ENCODE measurements around the gene PSMD13. TPM values are rescaled to one million over a fixed set of nuclear protein-coding genes. Genes with fewer than 3 reads are reported as not detected.

The PSMD13 gene
- total and polyA plus RNA-seq, 2 donors: 58.5 to 102 TPM

GRCh38 chr11:292211-293121 lies 55.7 kb downstream of the PSMD13 start:
- 90% methylated on average over 29 of the region's 29 CpGs for WGBS
- no peak for DNase-seq (ENCODE audit: extremely low spot score)
- Histone ChIP-seq H3K4me1 (ENCODE audit: insufficient read depth) (no peaks in the 10 kb centered on the region), H3K36me3 (ENCODE audit: insufficient read depth) (no peaks in the 10 kb centered on the region), H3K27ac (ENCODE audit: low read depth) (no peak overlapping the region), H3K4me3 (ENCODE audit: low read depth, low read length) (no peak overlapping the region)

- 84% methylated on average over 18 of the region's 18 CpGs for WGBS
- Histone ChIP-seq H3K36me3 (ENCODE audit: insufficient read depth) (no peaks in the 10 kb centered on the region), H3K4me1 (ENCODE audit: insufficient read depth) (no peaks in the 10 kb centered on the region), H3K4me3 (ENCODE audit: low read depth, low read length) (no peak overlapping the region), H3K27ac (ENCODE audit: low read depth) (no peak overlapping the region)
- no peak for DNase-seq (ENCODE audit: extremely low spot score)
Measured at GRCh38 chr11:293271-293851, 56.6 kb downstream of the PSMD13 start.

- WGBS: 90% methylated on average over 27 of the region's 27 CpGs
- DNase-seq (ENCODE audit: extremely low spot score): no peak
- no peaks in the 10 kb centered on the region for H3K36me3 ChIP-seq (ENCODE audit: insufficient read depth)
Measured at GRCh38 chr11:293852-294661, 57.3 kb downstream of the PSMD13 start.

GRCh38 chr11:294780-295179 lies 58.0 kb downstream of the PSMD13 start:
- WGBS: 92% methylated on average over 16 of the region's 16 CpGs
- no peak for DNase-seq (ENCODE audit: extremely low spot score)
- Histone ChIP-seq H3K27ac (ENCODE audit: low read depth) (no peak overlapping the region), H3K36me3 (ENCODE audit: insufficient read depth) (no peaks in the 10 kb centered on the region), H3K4me1 (ENCODE audit: insufficient read depth) (no peaks in the 10 kb centered on the region), H3K4me3 (ENCODE audit: low read depth, low read length) (no peak overlapping the region)

More at GRCh38 chr11:293852-294661, 57.3 kb downstream of the PSMD13 start:
- Histone ChIP-seq H3K27ac (ENCODE audit: low read depth) (no peak overlapping the region), H3K4me3 (ENCODE audit: low read depth, low read length) (no peak overlapping the region), H3K4me1 (ENCODE audit: insufficient read depth) (no peaks in the 10 kb centered on the region)

- Histone ChIP-seq H3K36me3 (ENCODE audit: insufficient read depth) (no peaks in the 10 kb centered on the region), H3K4me1 (ENCODE audit: insufficient read depth) (no peaks in the 10 kb centered on the region), H3K27ac (ENCODE audit: low read depth) (no peak overlapping the region), H3K4me3 (ENCODE audit: low read depth, low read length) (no peak overlapping the region)
- DNase-seq (ENCODE audit: extremely low spot score): no peak
- WGBS: 77% methylated on average over 26 of the region's 26 CpGs
Measured at GRCh38 chr11:295351-296170, 58.8 kb downstream of the PSMD13 start.

GRCh38 chr11:296171-297050 lies 59.6 kb downstream of the PSMD13 start:
- Histone ChIP-seq H3K4me1 (ENCODE audit: insufficient read depth) (no peaks in the 10 kb centered on the region), H3K36me3 (ENCODE audit: insufficient read depth) (no peaks in the 10 kb centered on the region), H3K27ac (ENCODE audit: low read depth) (no peak overlapping the region), H3K4me3 (ENCODE audit: low read depth, low read length) (no peak overlapping the region)
- WGBS: 78% methylated on average over 35 of the region's 35 CpGs
- DNase-seq (ENCODE audit: extremely low spot score): no peak

GRCh38 chr11:297051-297585 lies 60.3 kb downstream of the PSMD13 start:
- no peak overlapping the region for H3K27ac ChIP-seq (ENCODE audit: low read depth)
- DNase-seq (ENCODE audit: extremely low spot score): no peak
- no peaks in the 10 kb centered on the region for H3K36me3 ChIP-seq (ENCODE audit: insufficient read depth)
- 68% methylated on average over 13 of the region's 13 CpGs for WGBS
- no peaks in the 10 kb centered on the region for H3K4me1 ChIP-seq (ENCODE audit: insufficient read depth)
- no peak overlapping the region for H3K4me3 ChIP-seq (ENCODE audit: low read depth, low read length)

- no peak overlapping the region for H3K27ac ChIP-seq (ENCODE audit: low read depth)
- no peaks in the 10 kb centered on the region for H3K4me1 ChIP-seq (ENCODE audit: insufficient read depth)
- H3K36me3 ChIP-seq (ENCODE audit: insufficient read depth): no peaks in the 10 kb centered on the region
- no peak for DNase-seq (ENCODE audit: extremely low spot score)
- WGBS: 48% methylated on average over 26 of the region's 26 CpGs
- H3K4me3 ChIP-seq (ENCODE audit: low read depth, low read length): no peak overlapping the region
Measured at GRCh38 chr11:297586-298405, 61.0 kb downstream of the PSMD13 start.

GRCh38 chr11:298406-299065 lies 61.8 kb downstream of the PSMD13 start:
- Histone ChIP-seq H3K36me3 (ENCODE audit: insufficient read depth) (no peaks in the 10 kb centered on the region), H3K27ac (ENCODE audit: low read depth) (no peak overlapping the region), H3K4me3 (ENCODE audit: low read depth, low read length) (no peak overlapping the region), H3K4me1 (ENCODE audit: insufficient read depth) (no peaks in the 10 kb centered on the region)
- 79% methylated on average over 15 of the region's 15 CpGs for whole genome bisulfite sequencing
- no peak for DNase-seq (ENCODE audit: extremely low spot score)

- Histone ChIP-seq H3K27ac (ENCODE audit: low read depth) (no peak within 1 kb of the TSS), H3K36me3 (ENCODE audit: insufficient read depth) (no peaks in the 10 kb centered on the region), H3K4me1 (ENCODE audit: insufficient read depth) (no peaks in the 10 kb centered on the region), H3K4me3 (ENCODE audit: low read depth, low read length) (no peak within 1 kb of the TSS)
- no peak for DNase-seq (ENCODE audit: extremely low spot score)
- 64% methylated on average over 40 of the region's 40 CpGs for WGBS
Measured at GRCh38 chr11:299081-299891, 62.5 kb downstream of the PSMD13 start, which contains the start of gene IFITM5. TSS of gene IFITM5 (minus strand) at chr11:299526. CDS start at chr11:299490, 36 bp downstream.

Measured in urinary bladder (tissue), 4 donors.